GM21447 (cell line): ENCODE data around the gene ABCC4.

Source experiments
- ATAC-seq: cut with Tn5 transposase; IDR thresholded peaks from one replicate; pipeline ENCODE4 v1.9.1; 2021; ENCODE audit not compliant: unreplicated experiment

The ABCC4 gene, protein sequence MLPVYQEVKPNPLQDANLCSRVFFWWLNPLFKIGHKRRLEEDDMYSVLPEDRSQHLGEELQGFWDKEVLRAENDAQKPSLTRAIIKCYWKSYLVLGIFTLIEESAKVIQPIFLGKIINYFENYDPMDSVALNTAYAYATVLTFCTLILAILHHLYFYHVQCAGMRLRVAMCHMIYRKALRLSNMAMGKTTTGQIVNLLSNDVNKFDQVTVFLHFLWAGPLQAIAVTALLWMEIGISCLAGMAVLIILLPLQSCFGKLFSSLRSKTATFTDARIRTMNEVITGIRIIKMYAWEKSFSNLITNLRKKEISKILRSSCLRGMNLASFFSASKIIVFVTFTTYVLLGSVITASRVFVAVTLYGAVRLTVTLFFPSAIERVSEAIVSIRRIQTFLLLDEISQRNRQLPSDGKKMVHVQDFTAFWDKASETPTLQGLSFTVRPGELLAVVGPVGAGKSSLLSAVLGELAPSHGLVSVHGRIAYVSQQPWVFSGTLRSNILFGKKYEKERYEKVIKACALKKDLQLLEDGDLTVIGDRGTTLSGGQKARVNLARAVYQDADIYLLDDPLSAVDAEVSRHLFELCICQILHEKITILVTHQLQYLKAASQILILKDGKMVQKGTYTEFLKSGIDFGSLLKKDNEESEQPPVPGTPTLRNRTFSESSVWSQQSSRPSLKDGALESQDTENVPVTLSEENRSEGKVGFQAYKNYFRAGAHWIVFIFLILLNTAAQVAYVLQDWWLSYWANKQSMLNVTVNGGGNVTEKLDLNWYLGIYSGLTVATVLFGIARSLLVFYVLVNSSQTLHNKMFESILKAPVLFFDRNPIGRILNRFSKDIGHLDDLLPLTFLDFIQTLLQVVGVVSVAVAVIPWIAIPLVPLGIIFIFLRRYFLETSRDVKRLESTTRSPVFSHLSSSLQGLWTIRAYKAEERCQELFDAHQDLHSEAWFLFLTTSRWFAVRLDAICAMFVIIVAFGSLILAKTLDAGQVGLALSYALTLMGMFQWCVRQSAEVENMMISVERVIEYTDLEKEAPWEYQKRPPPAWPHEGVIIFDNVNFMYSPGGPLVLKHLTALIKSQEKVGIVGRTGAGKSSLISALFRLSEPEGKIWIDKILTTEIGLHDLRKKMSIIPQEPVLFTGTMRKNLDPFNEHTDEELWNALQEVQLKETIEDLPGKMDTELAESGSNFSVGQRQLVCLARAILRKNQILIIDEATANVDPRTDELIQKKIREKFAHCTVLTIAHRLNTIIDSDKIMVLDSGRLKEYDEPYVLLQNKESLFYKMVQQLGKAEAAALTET (N-terminal part only)

DNA sequence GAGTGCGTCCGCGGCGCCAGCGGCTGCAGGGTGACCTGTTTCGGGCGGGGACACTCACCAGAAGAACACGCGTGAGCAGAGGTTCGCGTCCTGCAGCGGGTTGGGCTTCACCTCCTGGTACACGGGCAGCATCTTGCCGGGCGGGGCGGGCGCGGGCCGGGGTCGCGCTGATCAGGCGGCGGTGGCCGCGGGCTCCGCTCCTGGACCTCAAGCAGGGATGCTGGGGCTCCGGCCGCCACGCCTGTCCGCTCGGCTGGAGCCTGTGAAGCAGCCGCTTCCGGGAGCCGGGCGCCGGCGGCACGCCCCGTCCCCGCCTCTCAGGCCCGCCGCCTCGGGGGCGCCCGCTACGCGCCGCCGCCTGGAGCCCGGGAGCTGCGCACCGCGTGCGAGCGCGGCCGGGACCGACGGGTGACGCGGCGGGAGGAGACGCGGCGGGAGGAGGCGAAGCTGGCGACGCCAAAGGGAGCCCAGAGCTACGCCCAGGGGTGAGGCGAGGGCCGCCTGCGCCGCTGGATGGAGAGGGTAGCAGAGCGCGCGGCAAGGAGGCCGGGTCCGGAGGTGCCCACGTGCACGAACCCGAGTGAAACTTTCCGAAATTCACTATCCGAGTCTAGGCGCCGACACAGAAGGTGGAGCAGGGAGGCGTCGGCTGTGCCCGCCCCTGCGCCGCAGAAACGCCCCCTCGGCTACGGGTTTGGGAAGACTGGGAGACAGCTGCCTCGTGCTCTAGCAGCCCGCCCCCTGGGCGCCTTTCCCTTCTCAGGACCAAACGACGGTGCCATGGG, at the start of gene ABCC4:
Gene ABCC4 (minus strand): TSS at position 269 of the 785 bp plus-strand sequence. CDS start 137 bp downstream, at position 132.
- peak; percentile 76 for ATAC-seq

DNA sequence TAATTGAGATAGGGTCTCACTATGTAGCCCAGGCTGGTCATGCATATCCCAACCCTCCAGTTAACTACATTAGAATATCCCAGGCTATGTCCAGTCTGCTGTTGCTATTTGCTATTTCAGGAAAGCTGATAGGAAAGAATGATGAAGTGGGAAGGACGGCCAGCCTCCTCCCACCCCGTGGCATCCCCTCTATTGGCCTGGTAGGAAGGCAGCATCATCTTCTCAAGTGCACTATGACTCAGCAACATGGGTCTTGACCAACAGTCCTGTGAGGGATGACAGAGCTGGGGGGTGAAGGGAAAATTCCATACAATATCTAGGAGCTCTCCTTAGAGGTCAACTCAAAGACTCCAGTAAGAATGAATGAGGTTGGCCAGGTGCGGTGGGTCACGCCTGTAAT, 48.0 kb upstream of the ABCC4 start:
- ATAC-seq: no peak

- ATAC-seq: no peak
Measured at GRCh38 chr13:95343944-95344343, 42.7 kb upstream of the ABCC4 start.

- ATAC-seq: no peak
Measured at GRCh38 chr13:95341441-95341840, 40.2 kb upstream of the ABCC4 start.

- no peak for ATAC-seq
Measured at GRCh38 chr13:95338905-95339304, 37.7 kb upstream of the ABCC4 start.

DNA sequence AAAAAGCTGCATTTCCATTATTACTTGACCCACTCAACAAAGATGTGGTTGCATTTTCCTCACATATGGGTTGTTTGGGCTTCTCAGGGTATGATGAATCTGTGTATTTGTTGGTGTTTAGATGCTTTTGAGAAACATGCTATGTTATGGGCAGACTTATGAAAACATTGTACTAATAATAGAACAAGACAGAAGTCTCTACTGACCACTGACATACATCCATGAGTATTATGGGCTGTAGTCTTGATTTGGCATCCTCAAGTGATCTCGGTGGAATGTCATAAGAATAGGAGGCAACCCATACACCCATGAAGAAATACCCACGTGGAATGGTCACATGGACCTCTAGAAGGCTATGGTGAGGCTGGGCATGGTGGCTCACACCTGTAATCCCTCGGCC, 36.3 kb upstream of the ABCC4 start:
- no peak for ATAC-seq

DNA sequence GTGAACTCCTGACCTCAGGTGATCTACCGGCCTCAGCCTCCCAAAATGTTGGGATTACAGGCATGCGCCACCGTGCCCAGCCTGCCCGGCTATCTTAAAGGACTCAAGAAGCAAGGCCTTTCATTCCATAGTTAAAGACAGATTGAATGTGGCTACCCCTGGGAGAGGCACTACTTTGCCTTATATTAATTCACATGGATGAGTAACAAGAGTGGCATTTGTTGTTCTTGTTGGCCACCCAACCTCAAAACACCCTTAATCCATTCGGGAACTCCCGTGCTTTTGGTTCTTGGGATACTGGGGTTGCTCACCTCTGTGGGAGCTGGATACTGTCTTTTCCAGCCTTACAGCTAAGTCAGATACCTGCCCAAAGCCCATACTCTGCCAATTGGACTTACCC, 34.4 kb upstream of the ABCC4 start:
- ATAC-seq: no peak

DNA sequence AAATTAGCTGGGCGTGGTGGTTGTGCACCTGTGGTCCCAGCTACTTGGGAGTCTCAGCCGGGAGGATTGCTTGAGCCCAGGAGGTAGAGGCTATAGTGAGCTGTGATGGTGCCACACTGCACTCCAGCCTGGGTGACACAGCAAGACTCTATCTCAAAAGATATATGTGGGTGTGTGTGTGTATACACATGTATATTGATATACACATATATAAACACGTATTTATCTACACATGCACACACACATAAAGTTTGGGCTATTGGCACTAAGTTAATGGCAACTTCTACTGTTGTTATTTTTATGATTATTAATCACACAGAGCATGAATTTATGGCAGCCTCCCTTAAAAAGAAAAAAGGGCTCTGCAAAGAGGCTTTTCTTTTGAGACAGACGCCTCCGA, 27.1 kb upstream of the ABCC4 start:
- ATAC-seq: no peak

- no peak for ATAC-seq
Measured at GRCh38 chr13:95327190-95327589, 25.9 kb upstream of the ABCC4 start.

GRCh38 chr13:95326695-95327094, 25.4 kb upstream of the ABCC4 start:
- no peak for ATAC-seq

GRCh38 chr13:95325485-95325884, 24.2 kb upstream of the ABCC4 start:
- no peak for ATAC-seq

DNA sequence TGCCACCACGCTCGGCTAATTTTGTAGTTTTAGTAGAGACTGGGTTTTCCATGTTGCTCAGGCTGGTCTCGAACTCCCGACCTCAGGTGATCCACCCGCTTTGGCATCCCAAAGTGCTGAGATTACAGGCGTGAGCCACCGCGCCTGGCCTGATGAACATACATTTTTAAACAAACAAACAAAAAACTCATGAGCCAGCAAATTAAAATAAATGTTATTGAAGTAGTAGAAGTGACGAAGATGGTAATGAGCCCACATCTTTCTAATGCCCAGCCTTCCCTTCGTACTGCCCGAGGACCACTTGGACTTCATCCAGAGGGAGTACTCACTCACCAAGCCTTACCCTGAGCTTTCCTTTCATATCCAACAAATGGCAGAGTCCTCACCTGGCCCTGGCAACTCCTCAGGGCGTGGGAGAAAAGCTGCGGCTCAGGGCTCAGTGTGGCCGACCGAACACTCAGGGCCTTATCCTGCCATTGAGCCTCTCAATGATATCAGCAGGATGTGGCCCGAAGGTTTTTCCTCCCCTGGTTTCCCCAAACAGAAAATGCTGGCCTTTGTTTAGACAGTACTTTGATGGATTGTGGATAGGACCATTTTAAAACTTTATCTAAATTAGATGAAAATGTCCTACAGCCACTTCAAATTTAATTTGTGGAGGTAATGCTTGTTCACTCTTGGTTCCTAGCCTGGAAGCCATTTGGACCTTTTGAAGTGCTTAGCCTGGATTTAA, 22.8 kb upstream of the ABCC4 start:
- no peak for ATAC-seq

GRCh38 chr13:95319551-95320274, 18.5 kb upstream of the ABCC4 start:
- ATAC-seq: no peak

DNA sequence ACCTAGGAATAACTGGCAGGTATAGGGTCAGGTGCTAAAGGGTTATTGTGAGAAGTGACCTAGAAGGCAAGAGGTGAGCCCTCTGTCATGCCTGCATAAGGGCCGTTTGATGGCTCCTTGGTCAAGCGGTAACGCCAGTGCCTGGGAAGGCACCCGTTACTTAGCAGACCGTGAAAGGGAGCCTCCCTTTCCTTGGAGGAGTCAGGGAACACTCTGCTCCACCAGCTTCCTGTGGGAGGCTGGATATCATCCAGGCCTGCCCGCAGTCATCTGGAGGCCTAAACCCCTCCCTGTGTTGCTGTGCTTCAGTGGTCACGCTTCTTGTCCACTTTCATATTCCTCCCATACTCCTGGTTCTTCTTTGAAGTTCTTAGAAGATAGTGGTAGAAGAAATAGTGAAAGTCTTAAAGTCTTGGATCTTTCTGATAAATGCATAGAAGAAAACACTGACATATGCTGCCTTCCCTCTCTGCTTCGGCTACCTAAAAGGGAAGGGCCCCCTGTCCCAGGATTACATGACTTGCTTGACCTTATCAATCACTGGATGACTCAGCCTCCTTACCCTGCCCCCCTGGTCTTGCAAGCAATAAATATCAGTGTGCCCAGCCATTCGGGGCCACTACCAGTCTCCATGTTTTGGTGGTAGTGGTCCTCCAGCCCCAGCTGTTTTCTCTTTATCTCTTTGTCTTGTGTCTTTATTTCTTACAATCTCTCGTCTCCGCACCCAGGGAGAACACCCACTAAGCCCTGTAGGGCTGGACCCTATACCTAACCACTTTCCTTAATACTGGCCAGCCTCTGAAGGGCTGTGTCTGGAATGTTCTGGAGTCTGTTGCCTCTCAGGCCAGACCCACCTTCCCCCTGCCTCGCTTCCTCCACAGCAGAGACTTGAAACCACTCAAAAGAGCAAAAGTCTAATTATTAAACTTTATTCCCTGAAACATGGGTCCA, 16.1 kb upstream of the ABCC4 start:
- no peak for ATAC-seq

DNA sequence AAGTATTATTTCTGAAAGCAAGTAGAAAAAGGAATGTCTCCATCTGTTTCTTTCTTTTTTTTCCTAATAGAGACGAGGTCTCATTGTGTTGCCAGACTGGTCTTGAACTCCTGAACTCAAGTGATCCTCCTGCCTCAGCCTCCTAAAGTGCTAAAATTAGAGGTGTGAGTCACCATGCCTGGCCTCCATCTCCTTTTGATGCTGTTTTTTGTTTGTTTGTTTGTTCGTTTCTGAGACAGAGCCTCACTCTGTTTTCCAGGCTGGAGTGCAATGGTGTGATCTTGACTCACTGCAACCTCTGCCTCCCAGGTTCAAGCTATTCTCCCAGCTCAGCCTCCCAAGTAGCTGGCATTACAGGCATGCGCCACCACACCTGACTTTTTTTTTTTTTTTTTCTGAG, 14.5 kb upstream of the ABCC4 start:
- ATAC-seq: no peak

DNA sequence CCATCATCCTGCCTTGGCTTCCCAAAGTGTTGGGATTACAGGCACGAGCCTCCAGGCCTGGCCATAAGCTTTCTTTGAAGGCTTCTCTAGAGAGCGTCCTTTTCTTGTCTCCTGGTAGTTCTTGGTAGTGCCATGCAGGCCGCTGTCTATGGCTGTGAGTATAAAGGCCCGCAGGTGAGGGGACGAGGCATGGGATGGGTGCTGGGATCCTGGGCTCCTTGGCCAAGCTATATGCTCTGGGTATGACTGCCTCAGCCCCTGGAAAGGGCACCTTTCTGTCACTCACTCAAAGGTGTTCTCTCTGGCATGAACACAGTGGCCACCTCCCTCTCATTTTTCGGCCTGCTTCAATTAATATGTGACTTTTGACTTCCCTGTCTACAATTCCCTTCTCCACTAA, 6.3 kb upstream of the ABCC4 start:
- no peak for ATAC-seq

DNA sequence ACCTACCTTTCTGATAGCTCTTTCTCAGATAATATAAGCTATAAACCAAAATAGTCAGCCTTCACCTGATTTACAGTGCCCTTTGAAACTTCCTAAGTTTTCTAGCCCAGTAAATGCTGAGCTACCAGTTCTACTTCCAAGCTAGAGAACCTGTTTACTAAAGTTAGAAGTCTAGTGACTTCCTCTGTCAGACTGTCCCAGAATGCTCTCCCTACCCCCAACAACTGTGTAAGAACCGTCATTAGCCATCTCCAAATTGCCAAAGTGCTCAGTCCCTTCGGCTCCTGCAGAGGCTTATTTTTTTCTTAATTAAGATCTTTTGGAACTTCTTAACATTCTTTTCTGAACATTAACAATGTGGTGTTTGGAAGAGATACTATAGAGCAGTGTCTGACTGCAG, 3.2 kb upstream of the ABCC4 start:
- ATAC-seq: no peak

- ATAC-seq: no peak
Measured at GRCh38 chr13:95301968-95302393, 730 bp upstream of the ABCC4 start.
